Bone marrow (tissue), 2 donors: ENCODE data around the gene IKBKE.

Experiments
- DNase-seq, 2 donors: peaks; one replicate each; lab custom pipeline; 2025; lab: John Stamatoyannopoulos, UW

Gene IKBKE

DNA sequence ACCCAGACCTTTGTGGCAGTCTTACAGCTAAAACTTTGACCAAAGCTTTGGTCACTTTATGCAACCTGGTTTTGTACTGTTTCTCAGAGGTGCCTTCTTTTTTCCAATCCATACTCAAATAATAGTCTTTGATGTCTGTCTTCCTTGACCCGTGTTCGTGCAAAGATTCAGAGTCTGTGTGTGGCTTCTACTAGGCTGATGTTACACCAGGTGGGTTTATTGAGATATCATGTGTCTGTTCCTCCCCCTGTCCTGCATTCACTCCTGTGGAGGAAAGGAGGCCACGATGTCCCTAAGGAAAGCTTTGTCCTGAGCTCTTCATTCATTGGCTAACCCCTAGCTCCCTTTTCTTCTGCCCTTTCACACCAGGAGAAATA is 15.0 kb upstream of the IKBKE start:
- no peak for DNase-seq

GRCh38 chr1:206455666-206456344 is 14.5 kb upstream of the IKBKE start:
- DNase-seq: no peak

GRCh38 chr1:206456577-206457370 is 13.5 kb upstream of the IKBKE start:
- no peak for DNase-seq

DNA sequence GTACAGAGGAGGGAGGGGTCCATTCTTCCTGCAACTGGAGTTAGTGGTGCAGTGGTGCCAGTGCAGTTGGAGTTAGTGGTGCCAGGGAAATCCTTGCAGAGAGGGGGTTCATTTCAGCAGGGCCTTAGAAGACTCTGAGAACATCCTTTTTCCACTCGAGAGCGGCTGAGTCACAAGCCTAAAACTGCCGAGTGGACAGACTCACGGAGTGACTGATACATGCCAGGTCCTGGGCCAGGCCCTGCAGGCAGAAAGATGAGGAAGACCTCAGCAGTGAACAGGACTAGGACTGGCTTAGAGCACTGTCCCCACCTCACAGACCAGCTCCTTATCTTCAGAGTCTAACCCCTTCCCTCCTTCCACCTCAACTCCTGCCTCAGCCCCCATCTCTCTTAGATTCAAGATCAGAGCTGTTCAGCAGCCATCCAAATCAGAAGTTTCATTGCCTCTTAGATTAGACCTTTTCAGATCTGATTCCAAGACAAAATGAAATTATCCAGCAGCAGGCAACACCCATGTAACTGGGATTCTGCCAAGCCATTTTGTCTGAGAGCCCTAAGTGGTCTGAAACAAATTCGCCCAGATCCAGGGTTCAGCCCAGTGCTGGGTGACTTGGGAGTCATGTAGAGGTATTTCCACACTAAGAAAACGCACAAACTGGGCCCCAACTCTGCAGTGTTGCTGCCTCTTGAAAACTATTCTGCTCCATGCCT is 12.7 kb upstream of the IKBKE start:
- DNase-seq: peak in 1 of 2 donors; percentile 40

DNA sequence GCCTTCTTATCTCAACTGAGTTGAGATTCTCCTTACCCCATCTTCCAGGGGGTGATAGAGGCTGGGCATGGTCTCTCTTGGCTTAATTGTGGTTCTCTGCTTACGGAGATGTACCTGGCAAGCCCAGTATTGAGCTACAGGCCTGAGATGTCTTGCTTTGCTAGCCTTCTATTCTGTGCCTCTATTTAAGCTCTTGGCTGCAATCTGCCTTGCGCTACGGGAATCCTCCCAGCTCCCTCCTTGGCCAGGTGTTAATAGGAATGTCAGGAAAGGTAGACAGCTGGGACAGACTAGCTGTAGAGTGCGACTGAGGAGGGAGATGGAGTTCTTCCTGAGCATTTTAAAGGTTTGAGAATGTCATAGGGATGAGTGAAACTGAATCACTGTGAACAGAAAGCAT is 10.6 kb upstream of the IKBKE start:
- DNase-seq: no peak

DNA sequence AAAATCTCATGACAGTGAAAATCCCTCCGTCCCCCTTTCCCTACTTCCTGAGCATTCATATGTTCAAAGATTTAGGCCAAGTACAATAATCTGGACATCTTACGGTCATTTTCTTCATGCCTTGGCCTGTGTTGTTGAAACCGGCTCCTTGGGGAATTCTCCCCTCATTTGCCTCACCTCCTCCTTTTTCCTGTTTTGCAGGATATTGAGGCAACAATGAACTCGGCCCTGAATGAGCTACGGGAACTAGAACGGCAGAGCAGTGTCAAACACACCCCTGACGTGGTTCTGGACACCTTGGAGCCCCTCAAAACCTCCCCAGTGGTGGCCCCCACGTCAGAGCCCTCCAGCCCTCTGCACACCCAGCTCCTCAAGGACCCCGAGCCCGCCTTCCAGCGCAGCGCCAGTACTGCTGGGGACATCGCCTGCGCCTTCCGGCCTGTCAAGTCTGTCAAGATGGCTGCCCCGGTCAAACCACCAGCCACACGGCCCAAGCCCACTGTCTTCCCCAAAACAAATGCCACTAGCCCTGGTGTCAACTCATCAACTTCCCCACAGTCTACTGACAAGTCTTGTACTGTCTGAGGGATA is 9.3 kb upstream of the IKBKE start:
- no peak for DNase-seq

DNA sequence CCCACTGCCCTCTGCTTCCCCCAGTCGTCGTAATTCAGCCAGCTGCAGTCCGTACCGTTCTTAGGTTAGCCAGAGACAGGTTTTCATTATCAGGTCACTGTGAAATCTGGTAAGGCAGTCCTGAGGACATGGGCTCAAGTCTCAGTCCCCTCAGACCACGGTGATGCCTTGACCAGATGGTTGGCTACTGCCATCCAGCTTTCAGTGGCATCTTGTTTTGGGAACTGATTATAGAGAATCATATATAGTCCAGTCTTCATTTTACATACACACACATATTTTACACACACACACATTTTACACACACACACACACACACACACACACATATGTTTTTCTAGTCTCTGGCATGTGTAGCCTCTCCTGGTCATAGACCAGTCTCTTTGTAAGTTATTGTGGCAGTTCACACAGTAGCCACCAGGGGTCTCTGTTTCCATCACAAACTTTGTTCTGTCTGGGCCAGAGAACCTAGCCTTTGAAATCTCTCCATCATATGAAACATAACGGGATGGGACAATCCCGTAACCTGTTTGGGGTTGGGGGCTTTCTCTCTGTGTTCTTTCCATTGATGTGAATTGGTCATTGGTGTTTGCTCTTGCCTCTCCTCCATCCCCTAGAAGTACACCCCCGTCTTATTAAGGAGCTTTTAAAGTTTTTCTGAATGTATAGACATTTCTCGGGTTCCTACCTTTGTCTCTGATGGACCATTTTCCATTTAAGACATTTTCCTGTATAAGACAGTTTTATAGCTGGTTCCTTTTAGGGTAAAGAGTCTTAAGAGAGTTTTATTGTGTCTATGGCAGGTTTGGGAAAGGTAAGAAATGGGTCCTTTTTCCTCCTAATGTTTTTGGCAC is 8.4 kb upstream of the IKBKE start:
- DNase-seq: peak; percentile 16 to 53

GRCh38 chr1:206463137-206463536 is 7.1 kb upstream of the IKBKE start:
- DNase-seq: no peak

- no peak for DNase-seq
Measured at GRCh38 chr1:206463911-206464310, 6.4 kb upstream of the IKBKE start.

DNA sequence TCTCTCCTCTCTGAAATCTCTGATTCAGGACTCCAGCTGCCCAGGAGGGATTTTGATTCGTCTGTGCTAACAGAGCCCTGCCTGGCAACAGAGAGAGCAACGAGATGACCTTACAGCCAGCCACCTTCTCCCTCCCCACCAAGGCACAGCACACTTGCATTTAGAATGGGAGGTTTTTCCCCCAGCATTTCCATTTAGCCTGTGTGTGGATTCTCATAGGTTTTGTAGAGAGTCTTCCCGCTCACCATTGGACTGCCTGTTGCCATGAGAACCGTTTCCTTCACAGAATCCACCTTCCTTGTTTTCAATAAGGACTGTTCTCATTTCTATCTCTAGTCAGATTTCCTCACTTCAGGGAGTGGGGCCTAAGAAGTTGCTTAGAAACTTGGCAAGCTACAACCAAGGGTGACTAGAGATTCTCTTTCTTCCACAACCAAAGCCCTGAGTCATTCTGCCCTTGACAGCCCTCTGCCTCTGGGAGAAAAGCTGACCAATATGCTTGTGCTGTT is 5.8 kb upstream of the IKBKE start:
- DNase-seq: peak; percentile 14 to 67

- no peak for DNase-seq
Measured at GRCh38 chr1:206465951-206466350, 4.3 kb upstream of the IKBKE start.

- DNase-seq: no peak
Measured at GRCh38 chr1:206466840-206467649, 3.2 kb upstream of the IKBKE start.

DNA sequence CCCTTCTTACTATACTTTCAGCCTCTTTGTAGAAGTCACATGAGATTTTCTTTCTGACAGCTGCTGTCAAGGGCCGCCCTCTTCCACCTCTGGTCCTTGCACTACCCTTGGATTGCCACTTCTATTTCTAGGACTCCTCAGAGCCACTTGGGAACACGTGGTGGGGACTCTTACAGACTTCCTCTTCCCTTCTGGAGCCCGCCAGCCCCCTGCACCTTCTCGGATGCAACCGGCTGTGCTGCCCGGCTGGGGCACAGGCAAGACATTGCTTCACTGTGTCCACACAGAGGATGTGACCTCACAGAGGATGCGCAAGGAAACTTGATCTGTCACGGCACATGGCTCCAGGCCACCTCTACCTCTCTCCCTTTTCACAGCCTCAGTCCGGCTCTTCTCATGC is 2.4 kb upstream of the IKBKE start:
- DNase-seq: peak; percentile 58 to 87

DNA sequence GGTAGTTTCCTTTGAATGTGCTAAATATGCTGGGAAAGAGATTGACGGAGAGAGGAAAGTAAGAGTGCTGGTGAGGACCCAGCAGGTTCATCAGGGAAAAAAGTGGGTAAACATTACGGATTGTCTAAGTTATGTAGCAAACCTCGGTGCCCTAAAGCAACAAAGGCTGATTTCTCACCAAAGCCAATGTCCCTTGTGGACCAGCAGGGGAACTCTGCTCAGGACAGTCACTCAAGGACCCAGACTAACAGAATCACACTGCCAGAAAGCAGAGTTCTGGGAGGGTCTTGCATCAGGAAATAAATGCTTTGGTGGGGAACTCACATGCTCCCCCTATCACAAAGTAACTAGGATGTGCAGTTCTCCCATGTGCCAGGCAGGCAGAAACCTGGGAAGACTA is 1.7 kb upstream of the IKBKE start:
- no peak for DNase-seq

- no peak for DNase-seq
Measured at GRCh38 chr1:206469411-206469932, 804 bp upstream of the IKBKE start.

DNA sequence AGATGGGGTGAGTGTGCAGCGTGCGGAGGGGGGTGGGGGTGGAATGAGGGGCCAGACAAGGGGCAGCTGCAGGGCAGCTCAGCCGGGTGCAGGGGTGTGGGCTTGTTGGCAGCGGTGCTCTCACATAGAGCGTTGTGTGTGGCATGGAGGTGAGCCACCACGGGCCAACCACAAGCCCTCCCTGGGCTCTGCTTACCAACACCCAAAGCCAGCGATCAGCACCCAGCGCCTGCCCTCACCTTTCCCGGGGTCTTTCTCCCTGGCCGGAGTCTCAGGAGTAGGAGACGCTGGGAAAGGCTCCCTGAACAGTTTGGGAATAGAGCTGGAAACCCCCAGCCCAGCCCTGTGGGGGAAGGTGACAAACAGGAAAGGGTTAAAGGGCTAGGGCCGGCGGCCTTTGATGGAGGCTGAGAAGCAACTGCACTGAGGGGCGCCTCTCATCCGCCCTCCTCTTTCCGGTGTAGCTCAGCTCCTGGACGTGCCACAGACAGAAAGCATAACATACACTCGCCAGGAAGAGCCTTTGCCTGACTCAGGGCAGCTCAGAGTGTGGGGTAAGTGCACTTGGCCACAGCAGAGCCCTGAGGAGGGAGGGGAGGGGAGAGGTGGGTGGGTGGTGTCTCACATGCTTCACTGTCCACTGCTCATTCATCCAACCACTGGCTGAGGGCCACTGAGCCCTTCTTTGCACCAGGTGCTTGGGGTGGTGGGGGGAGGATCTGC is 577 bp downstream of the IKBKE start:
- peak; percentile 23 to 61 for DNase-seq

DNA sequence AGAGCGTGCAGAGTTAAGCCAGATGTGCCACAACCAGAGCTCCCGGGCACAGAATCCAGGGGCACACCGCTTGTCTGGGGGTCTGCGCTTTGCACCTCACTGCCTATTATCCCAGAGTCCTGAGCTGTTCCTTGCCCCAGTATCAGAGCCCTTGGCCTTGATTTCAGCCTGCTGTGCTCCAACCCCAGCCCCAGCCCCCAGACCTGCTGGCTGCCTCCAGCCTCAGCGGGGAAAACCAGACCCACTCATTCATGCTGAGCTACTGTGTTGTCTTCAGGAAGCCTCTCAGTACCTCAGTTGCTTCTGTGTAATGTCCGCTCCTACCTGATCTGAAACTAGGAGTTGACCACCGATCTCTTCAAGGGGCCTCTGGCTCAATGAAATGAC is 1.1 kb downstream of the IKBKE start:
- no peak for DNase-seq

DNA sequence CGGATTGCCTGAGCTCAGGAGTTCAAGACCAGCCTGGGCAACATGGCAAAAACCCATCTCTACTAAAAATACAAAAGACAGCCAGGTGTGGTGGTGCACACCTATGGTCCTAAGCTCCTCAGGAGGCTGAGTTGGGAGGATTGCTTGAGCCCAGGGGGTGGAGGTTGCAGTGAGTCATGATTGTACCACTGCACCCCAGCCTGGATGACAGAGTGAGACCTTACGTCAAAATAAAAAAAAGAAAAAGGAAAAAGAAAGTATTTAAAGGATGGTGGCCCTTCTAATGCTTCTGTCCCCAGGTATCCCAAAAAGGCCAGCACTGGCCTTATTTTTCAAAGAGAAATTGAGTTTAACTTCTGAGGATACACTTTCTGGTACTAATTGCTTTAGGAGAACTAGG is 1.7 kb downstream of the IKBKE start:
- peak in 1 of 2 donors; percentile 3 for DNase-seq

DNA sequence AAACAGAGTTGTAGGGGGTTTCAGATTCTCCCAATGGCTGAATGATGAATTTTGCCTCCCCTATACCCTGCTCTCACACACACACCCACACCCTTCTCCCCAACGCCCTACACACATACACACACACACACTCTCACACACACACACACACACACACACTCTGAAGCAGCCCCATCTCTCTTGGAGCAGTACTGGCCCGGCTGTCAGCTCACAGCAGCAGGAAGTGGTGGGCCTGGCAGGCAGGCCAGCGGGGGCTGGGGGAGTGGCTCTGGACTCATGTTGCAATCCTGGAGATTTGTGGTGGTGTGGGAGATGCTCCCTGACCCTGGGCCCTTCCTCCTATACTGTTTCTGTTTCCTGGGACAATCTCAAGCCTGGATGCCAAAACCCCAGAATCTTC is 2.2 kb downstream of the IKBKE start:
- DNase-seq: peak; percentile 53 to 62

- DNase-seq: peak in 1 of 2 donors; percentile 62
Measured at GRCh38 chr1:206472886-206473285, 2.6 kb downstream of the IKBKE start.
